ENCODE measurements around the gene SCAMP2. TPM values are rescaled to one million over a fixed set of nuclear protein-coding genes. Genes with fewer than 3 reads are reported as not detected.

Gene SCAMP2
- polyA plus RNA-seq, 1 experiment = 116 TPM

DNA sequence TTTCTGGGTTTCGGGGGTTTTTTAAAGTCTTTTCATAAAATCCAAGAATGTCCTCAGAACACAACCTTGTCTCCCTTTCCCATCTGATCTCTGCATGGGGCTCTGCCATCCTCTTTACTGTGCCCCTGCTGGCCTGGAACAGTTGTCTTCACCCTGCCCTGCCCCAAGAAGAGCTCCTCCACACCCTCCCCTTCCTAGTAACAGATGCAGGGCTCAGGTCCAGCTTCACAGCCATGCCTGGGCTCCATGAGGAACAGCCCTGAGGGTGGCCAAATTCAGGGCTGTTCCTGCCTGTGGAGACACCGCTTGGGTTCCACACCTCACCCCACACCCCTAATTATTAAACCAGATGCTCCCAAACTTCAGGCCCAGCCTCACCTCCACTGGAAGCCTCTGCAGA is 17.3 kb downstream of the SCAMP2 start:
- DNase-seq (ENCODE audit: low read depth, low spot score) = no peak
- ChIA-PET POLR2A (interaction anchor here (0.7 kb wide), 1 partner anchor 12 kb away, joined by 8 read pairs; no protein-coding TSS in a partner anchor), CTCF (interaction anchor here (0.7 to 1.7 kb wide), 4 partner anchors 17 to 95 kb away, joined by 3 to 6 read pairs (median 4); partner anchors contain the start of gene SCAMP2)
- TF ChIP-seq, protein P1, sequence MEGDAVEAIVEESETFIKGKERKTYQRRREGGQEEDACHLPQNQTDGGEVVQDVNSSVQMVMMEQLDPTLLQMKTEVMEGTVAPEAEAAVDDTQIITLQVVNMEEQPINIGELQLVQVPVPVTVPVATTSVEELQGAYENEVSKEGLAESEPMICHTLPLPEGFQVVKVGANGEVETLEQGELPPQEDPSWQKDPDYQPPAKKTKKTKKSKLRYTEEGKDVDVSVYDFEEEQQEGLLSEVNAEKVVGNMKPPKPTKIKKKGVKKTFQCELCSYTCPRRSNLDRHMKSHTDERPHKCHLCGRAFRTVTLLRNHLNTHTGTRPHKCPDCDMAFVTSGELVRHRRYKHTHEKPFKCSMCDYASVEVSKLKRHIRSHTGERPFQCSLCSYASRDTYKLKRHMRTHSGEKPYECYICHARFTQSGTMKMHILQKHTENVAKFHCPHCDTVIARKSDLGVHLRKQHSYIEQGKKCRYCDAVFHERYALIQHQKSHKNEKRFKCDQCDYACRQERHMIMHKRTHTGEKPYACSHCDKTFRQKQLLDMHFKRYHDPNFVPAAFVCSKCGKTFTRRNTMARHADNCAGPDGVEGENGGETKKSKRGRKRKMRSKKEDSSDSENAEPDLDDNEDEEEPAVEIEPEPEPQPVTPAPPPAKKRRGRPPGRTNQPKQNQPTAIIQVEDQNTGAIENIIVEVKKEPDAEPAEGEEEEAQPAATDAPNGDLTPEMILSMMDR (IDR thresholded peaks at IDR 0.05; ENCODE audit: low read depth, low read length) = no peak
- H3K27ac ChIP-seq (ENCODE audit: low read depth, low read length) = no peak overlapping the region
- no peak overlapping the region for H3K4me3 ChIP-seq (ENCODE audit: low read depth, low read length)
- H3K27me3 ChIP-seq (ENCODE audit: control insufficient read depth, insufficient read depth, low read length) = no peaks in the 10 kb centered on the region
- H3K9me3 ChIP-seq (ENCODE audit: control insufficient read depth, insufficient read depth, low read length) = no peaks in the 10 kb centered on the region

DNA sequence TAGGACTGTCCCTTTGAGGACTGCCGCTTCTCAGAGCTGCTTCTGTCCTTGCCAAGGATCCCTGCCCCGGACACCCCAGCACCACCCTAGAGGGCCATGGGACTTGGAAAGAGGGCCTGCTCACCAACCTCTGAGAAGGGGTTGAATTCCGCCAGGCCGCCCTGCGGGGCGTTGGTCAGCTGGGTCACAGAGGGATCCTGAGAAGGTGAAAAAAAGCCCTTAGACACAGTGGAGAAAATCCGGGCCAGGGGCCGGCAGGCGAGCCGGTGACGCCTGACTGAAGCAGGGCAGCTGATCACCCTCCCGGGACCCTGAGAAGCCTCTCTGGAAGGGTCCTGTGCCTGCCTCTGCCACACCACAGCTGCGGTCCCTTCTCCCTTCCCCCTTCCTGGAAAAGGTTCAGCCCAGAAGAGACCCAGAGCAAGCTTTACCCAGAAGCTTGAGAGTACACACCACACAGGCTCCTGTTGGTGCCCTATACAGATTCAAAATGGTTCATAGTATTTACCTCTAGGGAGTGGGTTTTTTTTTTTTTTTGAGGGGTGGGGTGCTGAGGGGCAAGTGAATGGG is 18.6 kb downstream of the SCAMP2 start:
- Histone ChIP-seq H3K27ac (ENCODE audit: low read depth, low read length) (no peak overlapping the region), H3K27me3 (ENCODE audit: control insufficient read depth, insufficient read depth, low read length) (no peaks in the 10 kb centered on the region), H3K9me3 (ENCODE audit: control insufficient read depth, insufficient read depth, low read length) (no peaks in the 10 kb centered on the region), H3K4me3 (ENCODE audit: low read depth, low read length) (no peak overlapping the region)
- POLR2A ChIA-PET = no interaction called here
- TF ChIP-seq, protein P1 (IDR thresholded peaks at IDR 0.05; ENCODE audit: low read depth, low read length) = no peak
- no peak for DNase-seq (ENCODE audit: low read depth, low spot score)
- CTCF ChIA-PET = no interaction called here

DNA sequence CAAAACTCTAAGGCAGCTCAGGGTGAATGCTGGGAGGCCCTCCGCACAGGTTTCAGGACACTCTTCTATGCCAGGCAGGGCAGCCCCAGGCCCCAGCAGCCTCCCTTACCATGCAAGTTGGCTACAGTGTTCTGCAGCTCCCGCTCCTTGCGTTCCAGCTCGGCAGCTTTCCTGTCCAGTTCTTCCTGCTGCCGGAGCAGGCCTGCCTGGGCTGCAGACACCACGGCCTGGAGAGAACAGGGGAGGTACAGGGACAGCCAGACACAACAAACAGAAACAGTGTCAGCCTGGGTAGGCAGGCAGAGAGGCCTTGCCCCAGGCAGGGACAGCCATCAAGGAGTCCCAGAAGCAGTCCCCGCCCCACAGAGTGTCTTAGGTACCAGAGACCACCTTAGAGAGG is 21.2 kb downstream of the SCAMP2 start:
- ChIA-PET CTCF (no interaction called here), POLR2A (no interaction called here)
- Histone ChIP-seq H3K27me3 (ENCODE audit: control insufficient read depth, insufficient read depth, low read length) (no peaks in the 10 kb centered on the region), H3K27ac (ENCODE audit: low read depth, low read length) (no peak overlapping the region), H3K9me3 (ENCODE audit: control insufficient read depth, insufficient read depth, low read length) (no peaks in the 10 kb centered on the region), H3K4me3 (ENCODE audit: low read depth, low read length) (no peak overlapping the region)
- TF ChIP-seq, protein P1 (IDR thresholded peaks at IDR 0.05; ENCODE audit: low read depth, low read length) = no peak
- DNase-seq (ENCODE audit: low read depth, low spot score) = no peak

DNA sequence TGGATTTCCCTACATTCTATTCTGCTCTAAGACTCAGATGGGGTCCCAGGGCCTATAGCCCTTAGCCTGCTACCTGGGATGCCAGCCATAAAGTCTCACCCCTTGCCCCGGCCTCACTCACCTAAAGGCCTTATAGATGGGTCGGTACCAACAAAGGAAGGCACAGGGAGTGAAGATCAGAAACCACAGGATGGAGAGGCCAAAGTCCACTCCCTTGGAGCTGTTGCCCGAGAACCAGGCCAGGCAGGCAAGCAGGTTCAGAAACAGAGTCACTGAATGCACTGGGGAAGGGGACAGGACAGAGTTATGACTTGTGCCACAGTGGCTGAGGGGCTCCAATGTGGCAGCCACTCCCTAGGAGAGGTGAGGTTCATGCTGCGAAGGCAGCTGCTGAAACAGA is 22.8 kb downstream of the SCAMP2 start:
- Histone ChIP-seq H3K9me3 (ENCODE audit: control insufficient read depth, insufficient read depth, low read length) (no peaks in the 10 kb centered on the region), H3K27me3 (ENCODE audit: control insufficient read depth, insufficient read depth, low read length) (no peaks in the 10 kb centered on the region), H3K27ac (ENCODE audit: low read depth, low read length) (no peak overlapping the region), H3K4me3 (ENCODE audit: low read depth, low read length) (no peak overlapping the region)
- DNase-seq (ENCODE audit: low read depth, low spot score) = no peak
- CTCF ChIA-PET = no interaction called here
- TF ChIP-seq, protein P1 (IDR thresholded peaks at IDR 0.05; ENCODE audit: low read depth, low read length) = no peak
- POLR2A ChIA-PET = no interaction called here

DNA sequence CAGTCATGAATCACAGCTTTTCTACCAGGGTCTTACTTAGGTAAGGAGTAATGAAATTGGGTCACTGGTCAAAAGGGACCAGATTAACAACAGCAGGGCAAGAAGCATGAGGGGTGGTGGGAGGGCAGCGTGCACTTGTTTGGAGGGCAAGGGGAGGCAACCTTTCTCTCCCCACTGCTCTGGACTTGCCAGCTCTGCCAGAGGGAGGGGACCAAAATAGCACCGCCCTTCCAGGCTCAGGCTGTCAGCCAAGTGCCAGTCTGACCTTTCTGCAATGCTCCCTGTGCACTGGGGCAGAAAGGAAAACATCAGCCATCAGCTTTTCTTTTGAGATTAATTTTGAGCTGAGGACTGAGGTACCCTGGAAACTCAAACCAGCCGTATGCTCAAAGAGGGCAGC is 25.7 kb downstream of the SCAMP2 start:
- TF ChIP-seq, protein P1 (IDR thresholded peaks at IDR 0.05; ENCODE audit: low read depth, low read length) = no peak
- POLR2A ChIA-PET = no interaction called here
- Histone ChIP-seq H3K9me3 (ENCODE audit: control insufficient read depth, insufficient read depth, low read length) (no peaks in the 10 kb centered on the region), H3K27me3 (ENCODE audit: control insufficient read depth, insufficient read depth, low read length) (no peaks in the 10 kb centered on the region), H3K27ac (ENCODE audit: low read depth, low read length) (no peak overlapping the region), H3K4me3 (ENCODE audit: low read depth, low read length) (no peak overlapping the region)
- CTCF ChIA-PET = interaction anchor here (1.0 kb wide), 1 partner anchor 54 kb away, joined by 3 read pairs; no protein-coding TSS in a partner anchor
- no peak for DNase-seq (ENCODE audit: low read depth, low spot score)

All from AG04450 (cell line).